T1000 (cell line): ENCODE results near the gene RGS17.
"Not testable (repeated sequence)": the region's sequence is repeated elsewhere in the genome, so short reads cannot be mapped to it uniquely, and the experiment has no call there.

ENCODE experiments used
- DNase-seq: peaks from one replicate; lab custom pipeline; 2025; ENCODE audit warnings: mixed read lengths; lab: John Stamatoyannopoulos, UW

The RGS17 gene

GRCh38 chr6:153123801-153124200, 7.3 kb downstream of the RGS17 start:
- DNase-seq = no peak

DNA sequence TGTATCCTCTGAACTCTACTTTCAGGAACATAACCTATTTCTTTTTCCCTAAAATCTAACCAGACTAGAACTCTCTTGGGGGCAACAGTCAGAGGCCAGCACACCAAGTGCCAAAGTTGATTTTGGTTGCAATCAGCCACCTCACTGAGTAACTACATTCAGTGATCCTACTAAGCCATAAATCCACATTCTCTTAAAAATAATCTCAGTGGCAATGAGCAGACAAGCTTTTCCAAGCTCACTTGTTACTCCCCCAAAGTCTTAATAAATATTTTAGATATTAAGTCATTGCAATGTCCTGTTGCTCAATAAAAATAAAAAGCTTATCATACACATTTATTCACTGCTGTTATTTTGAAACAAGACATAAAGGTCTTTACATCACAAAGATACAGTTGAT, 9.8 kb downstream of the RGS17 start:
- DNase-seq = no peak

GRCh38 chr6:153117986-153118879, 12.8 kb downstream of the RGS17 start:
- no peak for DNase-seq

- not testable (repeated sequence) for DNase-seq
Observed at GRCh38 chr6:153111082-153111481, 20.0 kb downstream of the RGS17 start.

GRCh38 chr6:153110612-153111011, 20.5 kb downstream of the RGS17 start:
- DNase-seq = not testable (repeated sequence)

GRCh38 chr6:153108315-153108714, 22.8 kb downstream of the RGS17 start:
- no peak for DNase-seq

- DNase-seq = no peak
Observed at GRCh38 chr6:153106021-153106420, 25.1 kb downstream of the RGS17 start.

GRCh38 chr6:153104220-153104619, 26.9 kb downstream of the RGS17 start:
- no peak for DNase-seq

DNA sequence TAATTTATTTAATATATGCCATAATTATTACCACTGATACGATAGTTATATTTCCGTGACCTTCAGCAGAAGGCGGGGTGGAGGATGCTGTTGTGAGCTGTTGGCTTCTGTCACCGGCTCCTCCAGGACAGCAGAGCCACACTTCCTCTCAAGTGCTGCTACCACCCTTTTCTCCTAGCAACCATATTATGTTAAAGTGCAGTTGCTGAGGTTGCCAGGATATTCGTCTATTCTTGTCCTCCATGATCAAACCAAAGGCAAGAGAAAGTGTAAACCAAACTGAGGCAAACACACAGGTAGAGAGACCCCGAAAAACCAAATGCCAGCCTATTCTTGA, 27.8 kb downstream of the RGS17 start:
- DNase-seq = no peak

GRCh38 chr6:153102605-153103318, 28.3 kb downstream of the RGS17 start:
- DNase-seq = no peak

DNA sequence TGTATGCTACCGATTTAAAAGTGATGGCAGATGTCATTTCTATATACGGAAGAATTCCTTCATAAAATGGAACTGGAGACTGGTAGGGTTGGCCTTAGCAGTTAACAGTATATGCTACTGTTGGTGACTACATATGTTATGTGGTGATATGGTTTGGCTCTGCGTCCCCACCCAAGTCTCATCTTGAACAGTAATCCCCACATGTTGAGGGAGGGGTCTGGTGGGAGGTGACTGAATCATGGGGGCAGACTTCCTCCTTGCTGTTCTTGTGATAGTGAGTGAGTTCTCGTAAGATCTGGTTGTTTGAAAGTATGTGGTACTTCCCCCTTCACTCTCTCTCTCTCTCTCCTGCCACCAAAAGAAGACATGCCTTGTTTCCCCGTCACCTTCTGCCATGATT, 29.6 kb downstream of the RGS17 start:
- DNase-seq = no peak

GRCh38 chr6:153099636-153100035, 31.4 kb downstream of the RGS17 start:
- DNase-seq = no peak

GRCh38 chr6:153096792-153097191, 34.3 kb downstream of the RGS17 start:
- no peak for DNase-seq

DNA sequence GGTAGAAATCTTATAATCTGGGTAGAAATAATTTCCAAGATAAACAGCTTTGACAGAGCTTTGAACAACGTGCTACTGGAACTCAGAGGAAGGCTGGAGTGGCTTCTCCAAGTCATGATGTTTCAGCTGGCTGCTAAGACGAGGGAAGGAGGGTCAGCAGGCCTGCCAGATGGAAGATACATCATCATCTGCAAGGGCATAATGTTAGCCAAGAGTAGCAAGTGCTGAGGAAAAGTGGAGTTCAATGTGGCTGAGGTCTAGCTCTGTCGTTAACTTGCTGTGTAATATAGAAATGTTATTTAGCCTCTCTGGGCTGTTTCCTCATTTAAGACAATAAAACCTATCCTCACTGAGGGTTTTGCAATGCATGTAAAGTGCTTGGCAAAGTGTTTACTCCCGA, 35.1 kb downstream of the RGS17 start:
- DNase-seq = no peak

DNA sequence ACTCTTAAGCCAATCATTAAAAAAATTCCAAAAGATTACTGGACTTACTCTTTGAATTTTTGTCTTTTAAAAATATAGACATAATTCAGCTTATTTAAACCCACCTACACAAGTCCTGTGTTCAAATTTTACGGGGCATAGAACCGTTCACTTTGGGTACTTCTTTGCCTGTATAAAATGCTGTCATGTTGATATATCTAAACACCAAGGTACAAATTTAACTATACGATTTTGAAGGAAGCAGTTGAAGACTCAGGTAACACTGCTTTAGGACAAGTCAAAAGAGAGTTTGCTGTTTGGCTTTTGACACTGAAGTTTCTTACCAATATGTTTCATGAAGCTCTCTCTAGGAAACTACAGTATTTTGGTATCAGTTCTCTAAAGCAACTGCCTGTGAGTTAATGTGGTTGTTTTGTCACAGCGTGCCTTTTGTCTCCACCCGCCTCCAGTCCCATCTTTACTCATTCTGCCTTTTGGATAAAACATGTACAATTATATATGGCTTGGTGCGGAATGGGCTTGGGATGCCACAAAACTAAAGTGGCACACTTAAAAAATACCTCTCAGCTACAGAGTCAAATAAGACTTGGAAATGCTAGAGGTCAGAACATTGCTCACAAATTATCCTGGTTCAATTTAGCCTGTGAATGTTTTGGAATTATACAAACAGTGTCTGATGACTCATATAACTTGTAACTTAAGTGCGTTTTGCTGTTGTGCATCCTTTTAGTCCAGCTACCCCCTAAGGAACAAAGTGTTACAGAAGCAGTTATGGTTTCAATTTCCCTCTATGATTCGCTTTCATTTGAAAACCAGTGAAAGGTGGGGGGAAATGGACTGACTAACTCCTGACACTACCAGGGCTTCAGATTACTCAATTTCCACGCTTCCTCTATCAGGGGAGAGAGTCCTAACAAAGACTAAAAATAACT, 38.7 kb downstream of the RGS17 start:
- DNase-seq = no peak

DNA sequence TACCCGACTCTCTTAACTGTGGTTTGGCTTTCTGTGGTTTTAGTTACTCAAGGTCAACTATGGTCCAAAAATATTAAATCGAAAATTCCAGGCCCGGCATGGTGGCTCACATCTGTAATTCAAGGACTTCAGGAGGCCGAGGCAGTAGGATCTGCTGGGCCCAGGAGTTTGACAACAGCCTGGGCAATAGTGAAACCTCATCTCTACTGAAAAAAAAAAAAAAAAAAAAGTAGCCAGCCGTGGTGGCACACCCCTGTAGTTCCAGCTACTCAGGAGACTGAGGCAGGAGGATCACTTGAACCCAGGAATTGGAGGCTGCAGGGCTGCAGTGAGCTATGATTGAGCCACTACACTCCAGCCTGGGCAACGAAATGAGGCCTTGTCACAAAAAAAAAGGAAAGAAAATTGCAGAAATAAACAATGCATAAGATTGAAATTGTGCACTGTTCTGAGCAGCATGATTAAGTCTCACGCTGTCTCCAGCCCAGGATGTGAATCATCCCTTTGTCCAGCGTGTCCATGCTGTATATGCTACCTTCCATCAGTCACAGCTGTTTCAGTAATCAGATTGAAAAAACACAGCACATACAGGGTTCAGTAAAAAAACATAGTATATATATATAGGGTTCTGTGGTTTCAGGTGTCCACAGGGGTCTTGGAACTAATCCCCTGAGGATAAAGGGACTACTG, 40.7 kb downstream of the RGS17 start:
- no peak for DNase-seq

DNA sequence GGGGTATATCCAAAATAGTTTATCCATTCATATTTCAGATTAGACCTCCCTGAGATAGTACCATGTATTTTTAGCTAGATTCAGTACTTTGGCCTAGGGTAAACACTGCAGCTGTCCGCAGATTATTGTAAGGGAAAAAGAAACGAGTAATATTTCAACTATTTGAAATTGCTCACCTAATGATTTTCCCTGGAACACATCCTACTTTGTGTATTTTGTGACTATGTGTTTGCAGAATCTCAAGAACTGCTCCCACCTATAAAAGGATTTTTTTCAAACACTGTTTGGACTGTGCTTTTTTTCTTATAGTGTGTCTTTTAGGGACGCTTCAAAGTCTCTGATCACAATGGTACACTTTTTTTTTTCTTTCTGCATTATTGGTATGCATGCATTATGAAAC, 42.3 kb downstream of the RGS17 start:
- no peak for DNase-seq

DNA sequence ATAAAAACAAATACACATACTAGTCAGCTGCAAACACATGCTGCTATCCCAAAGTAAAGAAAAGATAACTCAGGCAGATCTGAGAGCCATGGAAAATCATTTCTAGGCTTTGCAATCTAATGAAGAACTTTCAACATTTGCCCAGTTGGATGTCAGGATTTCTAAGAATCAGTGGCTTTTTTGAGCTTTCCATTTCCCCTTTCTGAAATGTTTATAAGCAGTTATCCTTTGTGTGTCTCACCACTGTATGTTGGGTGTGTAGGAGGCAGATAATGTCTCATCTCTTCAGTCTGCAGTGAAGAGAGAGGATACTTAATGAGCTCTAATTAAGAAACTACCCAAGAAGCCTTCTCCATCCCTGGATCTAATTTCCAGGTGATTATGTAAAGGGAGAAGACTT, 43.6 kb downstream of the RGS17 start:
- DNase-seq = no peak

DNA sequence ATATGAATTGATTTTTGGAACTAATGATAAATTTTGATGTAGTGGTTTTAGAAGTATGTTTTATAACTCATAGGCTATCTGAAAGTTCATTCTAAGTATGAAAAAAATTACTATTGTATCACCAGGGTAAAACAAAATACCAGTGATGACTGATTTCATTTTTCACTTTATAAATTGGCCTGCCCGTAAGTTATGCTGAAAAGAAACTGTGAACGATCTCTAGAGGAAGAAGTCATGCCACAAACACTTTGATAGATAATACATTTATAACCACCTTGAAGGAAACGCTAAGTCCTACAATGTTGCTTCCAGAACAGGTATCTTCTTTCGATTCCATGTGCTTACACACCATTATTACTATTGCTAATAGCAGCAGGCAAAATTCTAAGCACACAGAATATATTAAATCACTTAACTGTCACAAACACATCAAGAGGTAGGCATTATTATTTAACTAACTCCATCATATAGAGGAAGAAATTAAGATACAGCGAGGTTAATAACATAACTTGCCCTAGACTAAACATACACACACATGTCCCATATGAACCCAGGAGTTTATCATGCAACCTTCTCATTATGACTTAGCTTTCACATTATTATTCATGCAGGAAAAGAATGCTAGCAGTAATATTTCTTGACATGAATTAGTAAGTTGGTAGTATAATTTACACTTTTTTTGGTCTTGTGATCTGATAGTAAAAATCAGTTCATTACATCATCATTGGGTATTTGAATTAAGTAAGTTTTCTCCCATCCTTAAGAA, 44.7 kb downstream of the RGS17 start:
- no peak for DNase-seq

DNA sequence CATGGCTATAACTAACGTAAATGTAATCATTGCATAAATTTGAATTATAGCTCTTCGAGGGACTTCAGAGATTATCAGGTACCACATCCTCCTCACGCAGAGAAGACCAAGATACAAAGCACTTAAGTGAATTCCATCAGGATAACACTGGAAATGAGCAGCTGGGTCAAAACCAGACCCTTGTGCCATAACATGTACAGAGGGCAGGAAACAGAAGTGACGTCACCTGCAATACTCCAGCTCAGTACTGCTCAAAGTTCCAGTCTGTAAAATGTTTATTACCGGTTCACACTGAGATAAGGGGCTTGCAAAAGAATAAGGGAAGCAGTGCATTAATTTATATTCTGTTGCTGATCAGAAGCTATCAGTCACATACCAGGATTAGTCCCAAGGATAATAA, 45.8 kb downstream of the RGS17 start:
- DNase-seq = no peak

- DNase-seq = no peak
Observed at GRCh38 chr6:153084393-153084792, 46.7 kb downstream of the RGS17 start.
